Mucosa of descending colon (tissue), 3 donors: Measurements from ENCODE around the gene HSPA2. TPM values are rescaled to one million over a fixed set of nuclear protein-coding genes. Genes with fewer than 3 reads are reported as not detected.

Experiments
- ATAC-seq: fragments of 200-7000 bp; cut with Tn5 transposase; one replicate; pipeline ENCODE4 v1.9.1; 2020; ENCODE audit warnings: mild to moderate bottlenecking, moderate library complexity
- DNase-seq, 3 donors: peaks; one replicate each; pipeline ENCODE4 v3.0.0-alpha.2; 2020
- H3K36me3 ChIP-seq: fragments of 200-600 bp; one replicate; pipeline ENCODE4 v1.8.0; 2021; ENCODE audit warnings: low read depth, mild to moderate bottlenecking
- H3K4me1 ChIP-seq: fragments of 200-600 bp; one replicate; pipeline ENCODE4 v1.8.0; 2021; ENCODE audit warnings: low read depth, mild to moderate bottlenecking
- H3K4me3 ChIP-seq: fragments of 200-600 bp; one replicate; pipeline ENCODE4 v1.8.0; 2021; ENCODE audit warnings: mild to moderate bottlenecking
- H3K9me3 ChIP-seq: fragments of 200-600 bp; one replicate; pipeline ENCODE4 v1.8.0; 2021; ENCODE audit warnings: mild to moderate bottlenecking
- intact Hi-C, 2 donors: fragments of 100-400 bp; cut with DNase I in 1 of 2; cut with micrococcal nuclease in 1 of 2; formaldehyde crosslinking; loops; one replicate each; pipeline versions ENCODE4 v1.11.0 to v1.11.1; 2022; cut with DNase I, micrococcal nuclease
- total RNA-seq, 3 donors: library from RNA; stranded (reverse); fragmentation: NEBNext Ultra II Directional in 2 of 3; extraction: Animal tissue kit (Norgen Biotek cat#: 25700) in 2 of 3; gene quantifications; one replicate each; pipeline versions ENCODE4 v1.2.1 to v1.2.4, GENCODE V29; 2021 to 2023
- TF ChIP-seq, protein P1 (sequence below): fragments of 200-600 bp; IDR thresholded peaks from one replicate; pipeline ENCODE4 v1.8.0; 2022; ENCODE audit warnings: antibody characterized with exemption, mild to moderate bottlenecking
- donor health status: DM: no; HTN: no; CAD: no; lungs with moderate emphysema.
- donor health status: DM: no; HTN: no; CAD: no.
- donor health status: DM: no; HTN: yes; CAD: no.

Gene HSPA2
- total RNA-seq, 3 donors from 2014 or later: 28.3 to 99.5 (median 58.2) TPM

DNA sequence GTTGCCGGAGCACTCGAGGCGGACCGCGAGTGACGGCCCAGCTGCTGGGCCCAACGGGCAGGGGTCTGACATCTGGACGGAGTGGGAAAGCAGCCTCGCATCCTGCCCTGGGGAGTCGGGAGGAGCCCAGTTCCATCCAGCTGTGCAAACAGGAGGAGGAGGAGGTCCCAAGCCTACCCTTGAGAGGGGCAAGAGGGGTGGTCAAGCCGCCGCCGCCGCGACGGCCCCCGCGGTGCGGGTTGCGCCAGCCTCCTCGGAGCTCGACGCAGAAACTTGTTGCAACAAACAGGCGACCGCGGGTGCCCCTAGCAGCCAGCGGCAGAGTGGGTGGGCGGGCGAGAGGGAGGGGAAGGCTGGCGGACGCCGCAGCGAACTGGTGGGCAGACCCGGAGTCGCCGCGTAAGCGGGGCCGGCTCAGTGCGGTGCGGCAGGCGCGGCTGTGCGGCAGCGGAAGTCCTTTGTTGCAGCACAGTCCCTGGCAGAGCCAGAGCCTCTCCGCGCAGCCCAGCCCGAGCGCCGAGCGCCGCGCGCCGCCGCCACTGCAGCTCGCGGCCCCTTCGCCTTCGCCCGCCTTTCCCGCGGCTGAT, 36.1 kb upstream of the HSPA2 start, which contains the start of gene ZBTB1:
Gene ZBTB1, plus strand, starts transcription at position 461 of the 587 bp plus-strand sequence. CDS start 16,735 bp downstream, outside the sequence.
- intact Hi-C loops: no loop called here
- Histone ChIP-seq H3K4me1 (peaks cover 56% of the 10 kb centered on the region), H3K36me3 (no peaks in the 10 kb centered on the region), H3K9me3 (no peaks in the 10 kb centered on the region), H3K4me3 (peak within 1 kb of the TSS; percentile 79)
- DNase-seq (peak; percentile 77 to 92 (median 89)), ATAC-seq (peak; percentile 69)
- TF ChIP-seq, protein P1, sequence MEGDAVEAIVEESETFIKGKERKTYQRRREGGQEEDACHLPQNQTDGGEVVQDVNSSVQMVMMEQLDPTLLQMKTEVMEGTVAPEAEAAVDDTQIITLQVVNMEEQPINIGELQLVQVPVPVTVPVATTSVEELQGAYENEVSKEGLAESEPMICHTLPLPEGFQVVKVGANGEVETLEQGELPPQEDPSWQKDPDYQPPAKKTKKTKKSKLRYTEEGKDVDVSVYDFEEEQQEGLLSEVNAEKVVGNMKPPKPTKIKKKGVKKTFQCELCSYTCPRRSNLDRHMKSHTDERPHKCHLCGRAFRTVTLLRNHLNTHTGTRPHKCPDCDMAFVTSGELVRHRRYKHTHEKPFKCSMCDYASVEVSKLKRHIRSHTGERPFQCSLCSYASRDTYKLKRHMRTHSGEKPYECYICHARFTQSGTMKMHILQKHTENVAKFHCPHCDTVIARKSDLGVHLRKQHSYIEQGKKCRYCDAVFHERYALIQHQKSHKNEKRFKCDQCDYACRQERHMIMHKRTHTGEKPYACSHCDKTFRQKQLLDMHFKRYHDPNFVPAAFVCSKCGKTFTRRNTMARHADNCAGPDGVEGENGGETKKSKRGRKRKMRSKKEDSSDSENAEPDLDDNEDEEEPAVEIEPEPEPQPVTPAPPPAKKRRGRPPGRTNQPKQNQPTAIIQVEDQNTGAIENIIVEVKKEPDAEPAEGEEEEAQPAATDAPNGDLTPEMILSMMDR: no peak

DNA sequence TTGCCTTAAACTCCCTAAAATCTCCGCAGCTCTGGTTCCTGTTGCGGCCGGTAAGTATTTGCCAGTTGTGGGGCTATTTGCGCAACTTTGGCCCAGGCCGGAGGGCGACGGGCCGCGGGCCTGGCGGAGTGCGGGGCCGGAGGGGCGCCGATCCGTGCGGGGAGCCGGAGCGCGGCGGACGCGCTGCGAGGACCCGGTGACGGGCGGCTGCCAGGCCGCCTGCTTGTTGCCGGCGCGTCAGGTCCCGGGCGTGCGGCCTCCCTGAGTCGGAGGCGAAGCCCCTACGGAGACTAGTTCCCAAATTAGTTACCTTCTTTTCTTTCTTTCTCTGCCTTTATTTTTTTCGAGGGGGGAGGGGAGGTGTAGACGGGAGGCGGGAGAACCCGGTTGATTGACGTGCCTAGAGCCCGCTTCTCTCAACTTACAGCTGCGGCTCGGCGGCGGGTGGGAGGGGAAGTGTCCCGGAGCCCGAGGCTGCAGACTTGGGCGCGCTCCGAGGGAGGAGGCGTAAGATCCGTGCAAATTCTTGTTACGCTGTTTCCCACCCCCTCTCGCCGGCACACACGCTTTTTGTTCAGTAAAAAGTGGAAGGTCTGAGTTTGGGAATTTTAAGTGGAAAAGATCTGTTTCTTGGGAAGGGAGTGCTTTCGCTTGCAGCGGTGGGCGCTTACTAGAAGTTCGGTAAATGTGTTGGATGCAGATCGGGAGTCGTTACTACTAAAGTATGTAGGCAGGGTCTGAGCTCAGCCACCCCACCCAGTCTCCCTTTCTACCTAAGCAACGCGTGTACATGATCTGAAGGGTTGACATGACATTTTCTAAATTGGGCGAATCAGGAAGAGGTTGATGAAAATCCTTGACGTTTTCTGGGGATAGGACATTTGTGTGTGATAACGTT, 35.4 kb upstream of the HSPA2 start:
- ATAC-seq: peak; percentile 60
- no peaks in the 10 kb centered on the region for H3K9me3 ChIP-seq
- H3K36me3 ChIP-seq: no peaks in the 10 kb centered on the region
- peak overlapping the region; percentile 79 for H3K4me3 ChIP-seq
- TF ChIP-seq, protein P1: no peak
- DNase-seq: peak; percentile 91 to 95 (median 93)
- peaks cover 51% of the 10 kb centered on the region for H3K4me1 ChIP-seq
- intact Hi-C loops: no loop called here

DNA sequence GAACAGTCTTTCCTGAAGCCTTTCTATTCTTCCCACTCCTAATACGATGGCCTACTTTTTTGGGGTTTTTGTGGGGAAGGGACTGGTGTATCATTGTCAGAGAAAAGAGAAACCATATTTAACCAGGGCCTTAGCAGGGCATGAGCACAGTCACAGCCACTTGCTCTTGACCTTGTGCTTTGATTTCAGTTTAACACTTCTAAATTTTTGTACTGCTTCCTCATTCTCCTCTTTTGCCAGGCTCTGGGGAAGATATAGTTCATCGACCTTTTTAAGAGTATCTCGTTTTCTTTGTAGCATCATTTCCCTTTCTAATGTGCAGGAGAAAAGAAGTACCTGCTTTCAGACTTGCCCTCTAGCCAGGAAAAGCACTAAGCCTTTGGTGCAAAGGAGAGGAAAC, 33.8 kb upstream of the HSPA2 start:
- DNase-seq: no peak
- ATAC-seq: no peak
- peaks cover 46% of the 10 kb centered on the region for H3K4me1 ChIP-seq

DNA sequence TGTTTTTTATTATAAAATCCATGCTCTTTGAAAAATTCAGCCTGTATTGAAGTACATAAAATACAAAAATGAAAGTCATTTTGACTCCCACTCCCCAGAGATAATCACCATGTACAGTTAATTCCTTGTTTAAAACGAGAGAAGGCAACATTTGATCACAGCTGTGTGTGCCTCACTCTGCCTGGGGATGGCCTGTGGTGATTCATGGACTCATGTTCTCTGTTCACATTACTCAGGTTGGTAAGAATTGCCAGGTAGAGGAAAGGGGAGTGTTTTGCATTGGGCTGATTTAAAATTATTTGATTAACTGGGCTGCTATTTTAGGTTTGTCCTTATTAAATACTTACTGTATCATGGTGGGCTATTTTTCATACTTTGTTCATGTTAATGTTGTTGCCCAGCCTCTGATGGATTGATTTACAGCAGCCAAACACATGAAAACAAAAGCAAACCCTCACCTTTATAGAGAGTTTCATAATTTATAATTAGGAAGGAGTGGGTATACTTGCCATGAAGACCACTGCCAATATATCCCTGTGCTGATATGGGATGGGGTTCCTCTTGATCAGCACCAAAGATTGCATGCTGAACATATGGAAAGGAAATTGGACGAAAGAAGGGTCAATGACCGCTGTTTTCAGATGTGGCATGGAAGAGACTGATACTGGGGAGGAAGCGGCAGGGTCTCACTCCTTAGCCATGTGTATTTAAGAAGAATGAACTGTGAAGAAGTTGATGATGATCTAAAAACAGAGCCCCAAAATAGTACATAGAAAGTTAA, 33.0 kb upstream of the HSPA2 start:
- TF ChIP-seq, protein P1: no peak
- DNase-seq (no peak), ATAC-seq (no peak)
- Histone ChIP-seq H3K9me3 (no peaks in the 10 kb centered on the region), H3K36me3 (no peaks in the 10 kb centered on the region), H3K4me1 (peaks cover 38% of the 10 kb centered on the region), H3K4me3 (no peak overlapping the region)
- intact Hi-C loops: no loop called here

More for the DNA sequence above, 33.8 kb upstream of the HSPA2 start:
- intact Hi-C loops: no loop called here
- H3K36me3 ChIP-seq: no peaks in the 10 kb centered on the region
- H3K9me3 ChIP-seq: no peaks in the 10 kb centered on the region
- TF ChIP-seq, protein P1: no peak
- no peak overlapping the region for H3K4me3 ChIP-seq

DNA sequence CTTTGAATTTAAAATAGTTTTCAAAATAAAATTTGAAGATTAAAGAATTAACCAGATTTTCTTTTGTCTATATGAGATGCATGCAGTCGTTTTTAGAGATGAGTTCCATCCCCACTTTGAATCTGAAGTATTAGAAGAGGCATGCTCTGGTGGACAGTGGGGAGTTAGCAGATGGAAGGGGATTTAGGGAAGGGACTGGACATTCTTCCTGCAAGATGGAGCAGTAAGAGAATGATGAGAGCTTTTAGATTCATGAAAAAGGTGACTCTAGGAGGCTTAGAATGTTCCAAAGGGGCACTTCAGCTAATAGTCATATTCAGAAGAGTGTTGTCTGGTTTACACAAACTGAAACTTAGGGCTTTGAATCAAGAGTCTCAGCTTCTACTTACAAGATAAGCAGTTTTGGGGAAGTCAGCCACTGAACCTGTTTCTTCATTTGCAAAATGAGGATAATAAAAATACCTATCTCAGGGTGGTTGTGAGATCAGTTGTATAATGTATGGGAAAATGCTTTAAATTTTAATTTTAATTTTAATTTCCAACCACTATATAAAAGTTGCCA, 32.2 kb upstream of the HSPA2 start:
- TF ChIP-seq, protein P1: no peak
- Histone ChIP-seq H3K9me3 (no peaks in the 10 kb centered on the region), H3K36me3 (no peaks in the 10 kb centered on the region), H3K4me3 (no peak overlapping the region), H3K4me1 (peaks cover 34% of the 10 kb centered on the region)
- intact Hi-C loops: no loop called here
- DNase-seq (no peak), ATAC-seq (no peak)
